ENCODE data around the gene GNE.
"Not testable (repeated sequence)": the region's sequence is repeated elsewhere in the genome, so short reads cannot be mapped to it uniquely, and the experiment has no call there.

GNE gene

DNA sequence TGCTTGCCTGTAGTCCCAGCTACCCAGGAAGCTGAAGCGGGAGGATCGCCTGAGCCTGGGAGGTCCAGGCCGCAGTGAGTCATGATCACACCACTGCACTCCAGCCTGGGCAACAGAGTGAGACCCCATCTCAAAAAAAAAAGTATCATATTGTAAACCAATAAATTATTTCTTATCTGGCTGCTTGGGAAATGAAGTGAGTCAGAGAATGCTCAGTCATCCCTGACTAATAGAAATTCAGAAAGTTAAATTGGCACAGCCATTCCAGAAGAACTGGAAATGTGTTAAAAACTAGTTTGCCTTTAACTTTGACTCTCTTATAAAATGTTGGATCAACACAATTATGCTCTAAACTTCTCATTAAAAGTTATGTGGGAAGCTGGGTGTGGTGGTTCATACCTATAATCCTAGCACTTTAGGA, 9.8 kb upstream of the GNE start:
- DNase-seq: no peak

DNA sequence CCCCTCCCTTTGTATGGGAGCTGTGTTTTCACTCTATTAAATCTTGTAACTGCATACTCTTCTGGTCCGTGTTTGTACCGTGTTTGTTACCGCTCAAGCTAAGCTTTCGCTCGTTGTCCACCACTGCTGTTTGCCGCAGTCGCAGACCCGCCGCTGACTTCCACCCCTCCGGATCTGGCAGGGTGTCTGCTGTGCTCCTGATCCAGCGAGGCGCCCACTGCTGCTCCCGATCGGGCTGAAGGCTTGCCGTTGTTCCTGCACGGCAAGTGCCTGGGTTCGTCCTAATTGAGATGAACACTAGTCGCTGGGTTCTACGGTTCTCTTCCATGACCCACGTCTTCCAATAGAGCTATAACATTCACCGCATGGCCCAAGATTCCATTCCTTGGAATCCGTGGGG, 6.6 kb upstream of the GNE start:
- DNase-seq: no peak

GRCh38 chr9:36263683-36264082, 5.4 kb upstream of the GNE start:
- no peak for DNase-seq

DNA sequence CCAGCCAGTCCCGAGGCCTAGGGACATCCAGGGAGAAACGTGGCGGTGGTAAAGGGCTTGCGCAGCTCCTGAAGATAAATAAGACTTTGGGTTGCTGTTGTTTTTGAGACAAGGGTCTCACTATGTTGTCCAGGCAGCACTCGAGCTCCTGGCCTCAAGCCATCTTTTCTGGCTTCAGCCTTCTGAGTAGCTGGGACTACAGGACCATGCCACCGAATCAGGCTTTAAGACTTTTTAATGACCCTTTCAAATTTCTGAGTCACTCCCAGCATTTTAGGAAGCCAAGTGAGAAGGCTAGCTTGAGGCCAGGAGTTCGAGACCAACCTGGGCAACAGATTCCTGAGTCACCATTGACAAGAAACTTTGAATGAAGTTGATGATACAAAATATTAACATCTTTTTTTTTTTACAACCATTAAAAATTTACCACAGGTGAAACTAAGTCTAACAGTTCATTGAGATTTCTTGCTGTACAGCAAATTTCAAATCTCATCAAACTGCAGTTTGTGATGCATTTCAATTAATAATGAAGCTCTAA, 817 bp upstream of the GNE start:
- DNase-seq: peak; percentile 48

DNA sequence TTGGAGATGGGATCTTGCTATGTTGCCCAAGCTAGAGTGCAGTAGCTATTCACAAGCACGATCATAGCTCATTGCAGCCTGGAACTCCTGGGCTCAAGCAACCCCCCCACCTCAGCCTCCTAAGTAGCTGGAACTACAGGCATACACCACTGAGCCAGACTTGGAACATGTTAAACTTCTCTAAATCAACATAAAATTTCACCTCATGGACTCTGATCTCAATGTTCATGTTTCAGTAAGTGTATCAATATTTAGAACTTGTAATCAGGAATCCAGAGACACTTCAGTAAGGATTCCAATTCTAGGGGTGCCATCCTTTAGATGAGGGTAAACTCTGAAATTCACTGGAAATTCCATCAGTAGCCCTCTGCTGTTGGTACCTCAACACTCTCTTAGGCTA, 6.8 kb downstream of the GNE start:
- DNase-seq: no peak

GRCh38 chr9:36250079-36250478, 8.2 kb downstream of the GNE start:
- no peak for DNase-seq

- no peak for DNase-seq
Measured at GRCh38 chr9:36249189-36249588, 9.1 kb downstream of the GNE start.

- DNase-seq: peak; percentile 13
Measured at GRCh38 chr9:36248061-36248460, 10.2 kb downstream of the GNE start.

GRCh38 chr9:36247356-36247755, 10.9 kb downstream of the GNE start:
- DNase-seq: no peak

DNA sequence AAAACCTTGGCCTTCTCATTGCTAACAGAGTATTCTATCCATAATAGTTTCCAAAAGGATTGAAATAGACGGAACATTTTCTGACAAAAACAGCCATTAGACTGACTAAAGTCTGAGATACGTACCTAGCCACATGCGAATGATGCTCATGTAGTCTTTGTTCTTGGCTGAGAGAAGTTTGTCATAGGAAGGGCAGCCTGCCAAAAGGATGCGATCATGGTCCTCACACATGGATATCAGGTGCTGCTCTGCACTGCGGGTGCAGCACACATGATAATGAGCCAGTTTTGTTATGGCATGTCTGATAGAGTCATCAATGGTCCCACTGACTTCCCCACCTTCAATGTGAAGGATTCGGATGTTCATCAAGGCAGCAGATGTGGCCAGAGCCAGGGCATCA, 12.3 kb downstream of the GNE start:
- DNase-seq: no peak

DNA sequence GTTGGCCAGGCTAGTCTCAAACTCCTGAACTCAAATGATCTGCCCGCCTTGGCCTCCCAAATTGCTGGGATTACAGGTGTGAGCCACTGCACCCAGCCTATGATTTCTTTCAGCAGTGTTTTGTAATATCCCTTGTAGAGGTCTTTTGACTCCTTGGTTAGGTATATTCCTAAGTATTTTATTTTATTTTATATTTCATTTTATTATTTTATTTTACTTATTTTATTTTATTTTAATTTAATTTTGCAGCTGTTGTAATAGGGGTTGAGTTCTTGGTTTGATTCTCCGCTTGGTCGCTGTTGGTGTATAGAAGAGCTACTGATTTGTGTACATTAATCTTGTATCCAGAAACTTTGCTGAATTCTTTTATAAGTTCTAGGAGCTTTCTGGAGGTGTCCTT, 18.6 kb downstream of the GNE start:
- DNase-seq: not testable (repeated sequence)

DNA sequence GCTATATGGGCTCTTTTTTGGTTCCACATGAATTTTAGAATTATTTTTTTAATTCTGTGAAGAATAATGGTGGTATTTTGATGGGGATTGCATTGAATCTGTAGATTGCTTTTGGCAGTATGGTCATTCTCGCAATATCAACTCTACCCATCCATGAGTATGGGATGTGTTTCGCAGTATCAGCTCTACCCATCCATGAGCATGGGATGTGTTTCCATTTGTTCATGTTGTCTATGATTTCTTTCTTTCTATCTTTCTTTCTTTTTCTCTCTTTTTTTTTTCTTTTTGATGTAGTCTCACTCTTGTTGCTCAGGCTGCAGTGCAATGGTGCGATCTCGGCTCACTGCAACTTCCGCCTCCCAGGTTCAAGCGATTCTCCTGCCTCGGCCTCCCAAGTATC, 19.0 kb downstream of the GNE start:
- not testable (repeated sequence) for DNase-seq

DNA sequence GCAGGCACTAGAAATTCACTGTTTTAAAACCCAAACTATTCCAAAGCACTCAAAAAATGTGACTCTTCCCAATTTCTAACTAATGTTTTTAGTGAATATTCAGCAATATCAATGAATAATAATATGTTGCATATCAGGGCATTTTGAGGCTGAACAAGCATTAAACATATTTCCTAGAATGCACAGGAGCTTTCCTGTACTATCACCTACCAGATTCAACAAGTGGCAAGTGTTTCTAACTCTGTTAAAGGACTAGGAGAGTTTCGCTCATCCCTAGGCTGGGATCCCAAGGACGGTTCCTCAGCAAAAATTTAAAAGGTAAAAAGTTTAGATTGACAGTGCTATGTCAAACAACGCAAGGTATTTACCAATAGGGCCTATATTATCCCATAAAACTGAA, 21.0 kb downstream of the GNE start:
- no peak for DNase-seq

- DNase-seq: no peak
Measured at GRCh38 chr9:36222449-36222848, 35.8 kb downstream of the GNE start.

GRCh38 chr9:36221667-36222066, 36.6 kb downstream of the GNE start:
- no peak for DNase-seq

DNA sequence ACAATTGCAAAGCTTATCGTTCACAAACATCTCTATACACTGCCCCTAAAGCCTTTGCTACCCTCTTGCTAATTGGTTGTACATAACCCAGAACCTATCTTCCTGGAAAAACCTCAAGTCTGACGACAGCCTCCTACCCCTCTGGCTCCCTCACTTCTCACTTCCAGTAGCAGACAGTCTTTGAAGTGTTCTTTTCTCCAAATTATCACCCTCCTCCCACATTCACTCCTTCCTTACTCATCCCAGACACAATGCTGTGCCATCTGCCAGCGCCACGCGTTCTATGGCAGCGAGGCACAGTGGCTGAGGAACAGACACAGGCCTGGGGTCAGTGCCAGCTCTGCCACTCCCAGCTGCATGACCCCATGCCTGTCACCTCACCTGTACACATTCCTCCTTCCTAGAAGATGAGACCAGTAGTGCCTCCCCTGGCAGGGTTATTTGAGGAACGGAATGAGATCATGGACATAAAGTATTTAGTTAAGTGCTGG, 39.8 kb downstream of the GNE start:
- no peak for DNase-seq

GRCh38 chr9:36218011-36218410, 40.2 kb downstream of the GNE start:
- no peak for DNase-seq

DNA sequence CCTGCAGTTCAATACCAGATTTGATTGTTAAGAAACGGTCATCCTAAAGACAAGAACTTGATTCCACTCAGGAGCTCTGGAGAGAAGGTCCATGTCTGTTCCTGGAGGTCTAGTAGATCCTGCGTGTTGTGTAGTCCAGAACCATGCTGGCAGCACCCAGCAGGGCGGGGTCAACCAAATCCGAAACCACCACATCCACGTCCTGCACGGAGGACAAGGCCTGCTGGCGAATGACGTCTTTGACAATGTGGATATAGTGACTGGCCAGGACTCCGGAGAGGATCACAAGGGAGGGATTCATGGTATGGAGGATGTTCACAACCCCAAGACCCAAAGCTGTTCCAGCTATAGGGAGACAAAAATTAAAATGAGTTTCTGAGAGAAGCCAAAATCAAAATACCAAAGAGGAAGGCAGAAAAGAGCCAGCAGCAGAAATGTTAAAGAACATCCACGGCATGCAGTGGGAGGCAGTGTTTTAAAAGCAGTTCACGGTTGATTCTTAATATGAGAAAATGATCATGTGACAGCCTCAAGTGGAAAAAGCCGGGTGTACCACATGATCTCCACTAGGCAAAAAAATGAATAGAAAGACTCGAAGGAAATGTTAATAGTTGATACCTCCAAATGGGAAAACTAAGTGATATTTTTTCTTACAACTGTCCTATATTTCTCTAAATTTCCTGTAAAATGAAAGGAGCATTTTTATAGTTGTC, 40.8 kb downstream of the GNE start:
- no peak for DNase-seq

- no peak for DNase-seq
Measured at GRCh38 chr9:36214571-36214970, 43.7 kb downstream of the GNE start.

- DNase-seq: no peak
Measured at GRCh38 chr9:36213989-36214388, 44.3 kb downstream of the GNE start.

- no peak for DNase-seq
Measured at GRCh38 chr9:36213387-36213786, 44.9 kb downstream of the GNE start.

GRCh38 chr9:36211510-36211909, 46.7 kb downstream of the GNE start:
- no peak for DNase-seq

DNA sequence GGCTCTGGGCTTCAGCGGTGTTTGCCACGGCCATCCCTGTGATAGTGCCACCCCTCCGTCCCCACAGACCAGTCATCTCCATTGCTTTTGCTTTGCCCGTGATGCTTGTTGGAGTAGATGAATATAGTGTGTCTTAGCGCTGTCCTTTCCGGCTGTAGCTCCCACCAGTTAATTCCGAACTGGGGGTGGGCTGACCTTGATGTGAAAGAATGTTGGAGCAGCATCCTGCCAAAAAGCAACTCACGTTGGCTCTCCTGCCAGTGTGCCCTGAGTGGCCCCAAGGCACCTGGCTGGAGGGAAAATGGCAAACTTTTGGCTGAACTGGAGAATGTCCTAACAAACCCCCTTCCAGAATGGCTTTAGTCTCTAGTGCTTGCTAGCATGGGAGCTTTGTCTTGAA, 47.5 kb downstream of the GNE start:
- DNase-seq: no peak

DNA sequence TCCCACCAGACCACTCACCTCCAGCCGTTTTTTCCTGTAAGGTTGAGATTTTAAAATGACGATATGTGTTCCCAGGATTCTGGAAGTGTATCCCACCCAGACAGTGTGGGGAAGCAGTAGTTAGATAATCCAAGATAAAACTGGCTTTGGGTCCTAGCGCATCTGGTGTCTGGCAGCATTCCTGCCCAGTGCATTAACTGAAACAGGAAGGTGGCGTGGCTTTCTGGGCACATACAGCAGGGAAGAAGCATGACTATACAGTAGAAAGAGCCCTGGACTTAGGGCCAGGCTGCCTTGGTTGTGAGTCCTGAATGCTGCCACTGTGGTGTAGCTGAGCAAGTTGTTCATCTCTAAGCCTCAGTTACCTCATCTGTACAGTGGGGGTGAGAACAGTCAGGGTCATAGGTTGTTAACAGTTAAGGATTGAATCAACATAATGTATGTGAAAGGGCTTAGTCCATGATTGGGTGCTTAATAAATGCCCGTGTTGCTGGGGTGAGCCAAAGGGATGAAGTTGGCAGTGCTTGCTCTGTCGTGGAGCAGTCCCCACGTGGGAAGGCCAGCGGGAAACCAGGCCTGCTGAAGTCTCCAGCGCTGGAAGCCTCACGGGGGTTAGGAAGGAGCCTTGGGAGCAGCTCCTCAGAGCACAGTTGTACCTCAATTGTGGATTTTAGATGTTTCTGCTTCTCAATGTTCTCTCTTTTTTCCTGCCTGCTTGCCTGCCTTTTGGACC, 49.6 kb downstream of the GNE start:
- DNase-seq: no peak

Measured in NCI-H2227 treated with DMSO at 0.1 percent for 48 hours (cell line).